GM18508 (cell line): ENCODE results near the gene IL20RB.
"Not testable (repeated sequence)": the region's sequence is repeated elsewhere in the genome, so short reads cannot be mapped to it uniquely, and the experiment has no call there.

Experiments used
- ATAC-seq: cut with Tn5 transposase; IDR thresholded peaks from one replicate; pipeline ENCODE4 v1.9.1; 2021; ENCODE audit warnings: moderate number of reproducible peaks; ENCODE audit not compliant: insufficient read depth, unreplicated experiment

IL20RB gene

DNA sequence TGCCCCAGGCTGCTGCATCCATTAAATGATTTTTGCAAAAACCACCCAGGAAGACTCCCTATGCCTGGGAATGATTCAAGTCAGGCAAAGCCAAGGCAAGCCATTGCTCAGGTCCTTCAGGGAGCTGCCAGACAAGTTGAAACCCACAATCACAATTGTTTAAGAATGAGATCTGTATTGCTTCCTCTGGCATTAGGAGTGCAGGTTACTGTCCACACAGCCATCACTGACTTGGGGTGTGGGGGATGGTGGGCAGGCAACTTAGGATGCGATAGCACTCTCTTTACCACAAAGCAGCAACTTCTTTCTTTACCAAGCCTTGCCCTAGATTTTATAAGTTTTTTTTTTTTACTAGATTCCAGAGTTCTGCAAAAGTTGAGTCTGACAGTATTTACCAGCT lies 15.0 kb upstream of the IL20RB start:
- ATAC-seq: no peak

DNA sequence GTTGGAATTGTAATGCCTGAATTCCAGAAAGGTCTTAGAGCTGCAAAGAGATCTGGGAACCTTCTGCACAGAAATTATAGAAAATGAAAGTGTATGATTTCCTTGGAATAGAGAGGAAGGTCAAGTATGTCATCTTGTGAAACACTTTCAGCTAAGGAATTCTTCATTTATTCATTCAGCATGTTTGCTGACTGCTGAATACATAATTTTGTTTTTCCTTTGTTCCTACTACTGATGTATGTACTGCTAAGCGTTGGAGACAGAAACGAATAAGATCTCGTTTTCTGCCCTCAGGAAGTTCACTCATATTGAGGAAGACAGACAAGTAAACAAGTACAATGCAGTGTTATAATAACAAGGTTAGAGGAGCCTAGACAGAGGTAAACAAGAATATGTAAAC lies 14.3 kb upstream of the IL20RB start:
- no peak for ATAC-seq

DNA sequence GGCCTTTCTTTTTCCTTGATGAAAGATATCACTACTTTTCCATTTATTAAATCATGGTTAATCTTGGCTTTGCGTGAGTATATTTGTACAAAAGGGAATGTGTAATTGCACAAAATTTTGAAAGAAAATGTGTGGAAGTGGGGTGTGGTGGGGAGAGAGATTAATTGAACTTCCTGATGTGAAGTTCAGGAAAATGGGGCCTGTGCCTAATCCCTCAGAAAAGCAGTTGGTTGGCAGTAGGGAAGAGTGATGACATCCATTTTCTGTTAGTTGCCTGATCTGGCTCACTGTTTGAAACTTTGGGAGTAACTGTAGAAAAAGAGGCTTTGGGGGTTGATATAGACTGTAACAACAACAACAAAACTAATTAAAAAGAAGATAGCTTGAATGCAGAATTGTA lies 10.8 kb upstream of the IL20RB start:
- ATAC-seq: no peak

GRCh38 chr3:136947477-136947876 lies 10.3 kb upstream of the IL20RB start:
- ATAC-seq: no peak

DNA sequence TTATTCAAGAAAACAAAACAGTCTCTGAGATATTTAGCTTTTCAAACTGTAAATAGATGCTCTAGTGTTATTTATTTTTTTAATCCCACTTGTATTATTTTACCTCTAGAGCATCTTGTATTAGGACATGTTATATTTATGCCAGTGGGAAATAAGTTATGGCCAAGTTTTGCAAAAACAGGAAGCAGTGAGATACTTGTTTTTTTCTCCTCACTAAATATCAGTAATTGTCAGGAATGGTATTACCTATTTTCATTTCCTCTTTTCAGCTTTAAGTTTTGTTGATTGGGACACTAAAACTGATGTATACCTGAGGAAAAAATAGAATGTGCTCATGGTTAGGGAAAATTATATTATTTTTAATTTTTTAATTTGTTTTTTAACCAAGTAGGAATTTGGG lies 8.6 kb upstream of the IL20RB start:
- ATAC-seq: no peak

DNA sequence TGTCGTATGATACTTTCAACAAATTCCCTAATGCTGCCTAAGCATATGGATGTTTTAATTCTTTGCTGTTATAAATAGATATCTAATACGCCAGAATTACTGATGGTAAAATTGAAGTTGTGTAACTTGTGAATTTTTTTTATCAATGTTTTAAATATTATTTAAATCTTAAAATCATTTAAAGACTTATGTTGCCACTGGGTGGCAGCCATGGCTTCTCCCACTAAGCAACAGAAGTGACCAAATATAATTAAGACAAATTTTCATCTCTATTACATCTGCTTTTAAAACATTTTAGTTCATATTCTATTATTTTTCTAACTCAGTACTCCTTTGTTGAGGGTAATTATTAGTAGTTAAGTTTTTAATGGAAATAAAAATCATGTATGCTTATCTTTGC lies 8.1 kb upstream of the IL20RB start:
- no peak for ATAC-seq

DNA sequence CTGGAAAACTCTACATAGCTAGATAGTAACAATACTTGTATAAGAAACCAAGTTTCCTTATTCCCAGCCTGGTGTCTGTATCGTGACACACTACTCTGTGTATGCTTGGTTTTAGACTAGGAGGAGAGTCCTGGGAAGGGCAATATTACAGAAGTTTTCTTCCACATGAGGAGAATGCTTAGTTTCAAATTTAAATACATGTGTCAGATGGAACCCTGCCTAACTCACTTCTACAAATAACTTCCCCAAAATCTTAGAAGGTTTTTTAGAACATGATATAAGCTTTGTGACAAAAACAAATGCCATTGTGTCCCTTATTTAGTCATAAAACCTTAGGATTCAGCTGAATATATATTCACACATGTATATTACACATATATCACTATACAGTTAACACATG lies 7.2 kb upstream of the IL20RB start:
- ATAC-seq: no peak

DNA sequence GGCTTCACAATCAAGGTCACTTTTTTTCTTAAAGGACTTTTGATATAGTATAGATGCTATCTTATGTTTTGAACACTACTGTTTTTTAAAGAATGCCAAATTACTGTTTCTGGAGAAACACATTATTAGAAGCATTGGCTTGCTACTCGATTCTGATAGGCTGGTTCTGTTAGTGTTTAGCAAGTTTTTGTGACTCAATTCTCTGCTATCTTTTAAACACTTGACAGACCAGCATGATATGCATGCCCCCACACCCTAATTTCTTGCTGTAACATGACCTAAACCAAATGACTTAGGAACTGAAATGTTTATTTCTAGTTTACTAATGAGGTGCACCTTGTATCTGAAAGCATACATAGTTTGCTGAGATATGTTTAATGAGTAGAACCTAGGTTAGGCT lies 5.5 kb upstream of the IL20RB start:
- no peak for ATAC-seq

- no peak for ATAC-seq
Measured at GRCh38 chr3:136954251-136954650, 3.5 kb upstream of the IL20RB start.

DNA sequence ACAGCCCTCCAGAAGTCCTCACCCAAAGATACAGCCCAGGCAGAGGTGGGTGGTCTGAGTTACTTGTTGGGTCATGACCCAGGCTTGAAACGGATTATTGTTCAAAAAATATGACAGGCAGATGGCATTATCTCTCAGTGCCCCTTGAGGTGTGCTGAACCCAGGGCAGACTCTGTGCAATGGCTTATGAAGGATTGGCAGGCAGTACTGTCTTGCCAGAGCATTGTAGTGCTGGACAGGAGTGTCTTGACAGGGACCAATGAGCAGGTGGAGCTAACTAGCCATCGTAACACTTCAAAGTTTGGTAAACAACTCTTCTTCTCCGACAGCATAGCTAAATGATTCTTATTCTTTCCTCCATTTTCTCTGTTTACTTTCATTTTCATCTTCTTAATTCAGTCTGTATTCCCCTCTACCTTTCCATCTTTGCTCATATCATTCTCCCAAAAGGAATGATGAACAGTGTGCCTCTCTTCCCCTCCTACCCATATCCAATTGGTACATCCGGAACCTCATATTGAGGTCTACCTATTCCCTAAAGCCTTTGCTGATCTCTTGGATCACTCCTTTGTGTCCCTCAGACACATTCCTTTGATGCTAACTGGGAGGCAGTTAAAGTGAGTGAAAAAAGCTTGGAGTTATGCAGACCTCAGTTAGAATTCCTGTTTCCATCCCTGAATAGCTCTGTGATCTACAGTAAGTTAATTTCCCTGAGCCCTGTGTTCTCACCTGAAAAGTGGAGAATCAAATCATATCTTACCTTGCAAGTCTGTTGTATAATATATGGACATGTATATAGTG lies 2.6 kb upstream of the IL20RB start:
- no peak for ATAC-seq

DNA sequence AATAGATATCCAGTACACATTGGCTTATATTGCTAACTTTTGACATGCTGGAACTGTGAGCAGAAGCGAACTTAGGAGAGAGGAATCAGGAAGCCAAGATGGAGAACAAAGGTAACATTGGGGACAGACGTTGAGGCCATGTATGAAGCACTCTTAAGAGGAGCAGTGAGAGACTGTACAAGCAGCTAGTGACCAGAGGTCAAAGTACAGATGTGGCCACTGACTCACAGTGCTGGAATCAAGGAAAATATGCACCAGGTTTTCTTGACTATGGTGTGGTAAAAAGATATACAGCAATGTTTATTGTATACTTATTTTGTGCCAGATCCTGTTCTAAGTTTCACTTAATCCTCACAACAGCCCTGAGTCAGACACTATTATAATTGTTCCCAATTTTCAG lies 2.0 kb upstream of the IL20RB start:
- no peak for ATAC-seq

DNA sequence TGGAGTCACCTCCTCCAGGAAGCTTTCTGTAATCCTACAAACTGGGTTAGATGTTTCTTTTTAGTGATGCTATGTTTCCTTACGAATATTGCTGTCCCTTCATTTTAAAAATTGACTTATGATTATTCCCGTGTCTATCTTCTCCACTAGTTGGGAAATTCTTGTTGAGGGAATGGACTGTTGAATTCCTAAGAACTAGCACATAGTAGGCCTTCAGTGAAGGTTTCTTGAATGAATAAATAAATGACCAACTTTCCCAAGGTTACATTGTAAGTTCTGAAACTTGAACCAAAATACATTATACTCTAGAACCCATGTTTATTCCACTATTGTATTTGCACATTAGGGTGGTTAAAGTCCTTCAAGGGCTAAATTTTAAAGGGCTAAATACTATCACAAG lies 812 bp upstream of the IL20RB start:
- no peak for ATAC-seq

DNA sequence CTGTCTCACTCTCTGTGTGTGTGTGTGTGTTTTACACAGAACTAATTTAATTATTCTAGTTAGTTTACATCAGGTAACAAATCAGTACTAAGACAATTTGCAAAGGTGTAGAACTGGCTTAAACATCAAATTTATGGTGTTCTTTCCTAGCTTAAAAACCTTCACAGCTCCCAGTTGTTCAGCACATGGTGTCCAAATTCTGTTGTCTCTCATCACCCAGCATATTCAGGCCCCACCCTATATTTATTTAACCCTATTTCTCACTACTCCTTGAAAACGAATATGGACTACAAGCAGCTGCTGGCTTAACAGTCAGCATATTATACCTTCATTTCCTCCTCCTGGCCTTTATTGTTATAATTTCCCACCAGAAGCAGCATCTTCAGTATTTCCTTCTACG lies 1.2 kb downstream of the IL20RB start:
- no peak for ATAC-seq

- no peak for ATAC-seq
Measured at GRCh38 chr3:136959599-136959998, 1.8 kb downstream of the IL20RB start.

- ATAC-seq: no peak
Measured at GRCh38 chr3:136960838-136961836, 3.4 kb downstream of the IL20RB start.

GRCh38 chr3:136962927-136963326 lies 5.1 kb downstream of the IL20RB start:
- no peak for ATAC-seq

GRCh38 chr3:136969539-136969938 lies 11.8 kb downstream of the IL20RB start:
- ATAC-seq: not testable (repeated sequence)

DNA sequence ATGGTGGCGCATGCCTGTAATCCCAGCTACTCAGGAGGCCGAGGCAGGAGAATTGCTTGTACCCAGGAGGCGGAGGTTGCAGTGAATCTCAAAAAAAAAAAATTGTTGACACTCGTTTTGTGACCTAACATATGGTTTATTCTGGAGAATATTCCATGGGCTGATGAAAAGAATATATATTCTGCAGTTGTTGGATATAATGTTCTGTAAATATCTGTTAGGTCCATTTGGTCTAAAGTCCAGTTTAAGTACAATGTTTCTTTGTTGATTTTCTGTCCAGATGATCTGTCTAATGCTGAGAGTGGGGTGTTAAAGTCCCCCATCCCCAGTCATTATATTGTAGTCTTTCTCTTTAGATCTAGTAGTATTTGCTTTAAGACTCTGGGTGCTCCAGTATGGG lies 15.6 kb downstream of the IL20RB start:
- no peak for ATAC-seq

- ATAC-seq: no peak
Measured at GRCh38 chr3:136974670-136975069, 16.9 kb downstream of the IL20RB start.

DNA sequence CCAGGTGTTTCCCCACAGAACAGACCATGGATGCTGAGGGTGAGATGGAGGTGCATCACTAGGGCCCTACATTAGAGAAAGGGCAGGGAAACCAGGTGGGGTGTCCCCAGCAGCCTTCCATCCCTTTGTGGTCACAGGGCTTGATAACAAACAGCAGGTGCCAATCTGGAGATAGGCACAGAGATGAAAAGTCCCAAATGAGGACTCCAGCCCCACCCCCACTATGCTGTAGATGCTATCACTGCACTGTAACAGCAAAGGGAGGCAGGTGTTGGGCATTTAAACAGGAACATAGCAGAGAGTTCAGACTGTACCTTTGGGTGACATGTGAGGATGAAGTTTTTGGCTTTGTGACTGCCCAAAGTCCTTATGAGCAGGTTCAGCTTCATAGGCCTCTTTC lies 21.4 kb downstream of the IL20RB start:
- ATAC-seq: no peak

GRCh38 chr3:136979684-136980083 lies 21.9 kb downstream of the IL20RB start:
- no peak for ATAC-seq
